H1 (cell line): ENCODE measurements around the gene LRRTM2. TPM values are rescaled to one million over a fixed set of nuclear protein-coding genes. Genes with fewer than 3 reads are reported as not detected.

Experiments
- CTCF ChIA-PET: fragments of 300-600 bp; sonication (Branson Sonifier 250); formaldehyde crosslinking; loops from one replicate; lab custom pipeline; 2021; ENCODE audit not compliant: partially characterized antibody; lab: Charles Lee
- POLR2A ChIA-PET: fragments of 300-600 bp; sonication (Branson Sonifier 250); formaldehyde crosslinking; loops from one replicate; lab custom pipeline; 2021; ENCODE audit warnings: inconsistent platforms; ENCODE audit not compliant: partially characterized antibody; lab: Charles Lee
- DNase-seq, 2 experiments: peaks; one replicate each; pipeline versions ENCODE4 v3.0.0 to v3.0.0-alpha.2; 2010 to 2022; ENCODE audit warnings: low spot score in 2 of 2, low read depth in 1 of 2, mixed read lengths in 1 of 2
- FAIRE-seq: peaks from 2 replicates; lab custom pipeline; 2011; peaks lifted over from hg19 to GRCh38; lab: Jason Lieb, UNC
- H2AFZ ChIP-seq: 2 replicates; pipeline ENCODE4 v1.8.1; 2012; ENCODE audit warnings: low read length, inconsistent platforms
- H2AK5ac ChIP-seq: 2 replicates; pipeline ENCODE4 v1.6.1; 2013; ENCODE audit warnings: low read depth, low read length
- H2BK120ac ChIP-seq: replicated peaks from 2 replicates; pipeline ENCODE3; 2013; ENCODE audit warnings: low read depth, low read length, inconsistent platforms
- H2BK12ac ChIP-seq: 2 replicates; pipeline ENCODE4 v1.6.1; 2013; ENCODE audit warnings: low read depth, low read length
- H2BK15ac ChIP-seq: 2 replicates; pipeline ENCODE4 v1.6.1; 2013; ENCODE audit warnings: low read length
- H2BK20ac ChIP-seq: 2 replicates; pipeline ENCODE4 v1.6.1; 2013; ENCODE audit warnings: low read length
- H2BK5ac ChIP-seq: 2 replicates; pipeline ENCODE4 v1.6.1; 2013; ENCODE audit warnings: low read depth, low read length
- H3K14ac ChIP-seq: 2 replicates; pipeline ENCODE4 v1.6.1; 2013; ENCODE audit warnings: inconsistent platforms; ENCODE audit not compliant: insufficient read length
- H3K18ac ChIP-seq: 2 replicates; pipeline ENCODE4 v1.6.1; 2013; ENCODE audit warnings: low read length; ENCODE audit errors: extremely low read depth
- H3K23ac ChIP-seq: 2 replicates; pipeline ENCODE4 v1.6.1; 2013; ENCODE audit warnings: inconsistent platforms; ENCODE audit not compliant: insufficient read length
- H3K23me2 ChIP-seq: 2 replicates; pipeline ENCODE4 v1.6.1; 2013; ENCODE audit warnings: low read depth, low read length
- H3K27ac ChIP-seq: 2 replicates; pipeline ENCODE4 v1.6.1; 2011; ENCODE audit warnings: low read depth, low read length, inconsistent platforms
- H3K27me3 ChIP-seq, 4 experiments: replicated peaks in 1 of 4; 1 replicate in 1 of 4; 2 replicates in 3 of 4; pipeline versions ENCODE4 v1.6.1 to v1.8.1; 2011 to 2013; ENCODE audit warnings: low read length in 3 of 4, mild to moderate bottlenecking in 3 of 4, inconsistent platforms in 2 of 4, mixed read lengths in 2 of 4, moderate library complexity in 1 of 4; ENCODE audit not compliant: control insufficient read depth in 3 of 4, insufficient read depth in 3 of 4; ENCODE audit errors: extremely low read depth in 1 of 4
- H3K36me3 ChIP-seq, 4 experiments: 2 replicates each; pipeline versions ENCODE4 v1.6.1 to v1.8.1; 2011 to 2013; ENCODE audit warnings: mild to moderate bottlenecking in 4 of 4, low read length in 3 of 4, moderate library complexity in 2 of 4, control low read depth in 1 of 4, inconsistent platforms in 1 of 4; ENCODE audit not compliant: insufficient read depth in 4 of 4, control insufficient read depth in 2 of 4
- H3K4ac ChIP-seq: replicated peaks from 2 replicates; pipeline ENCODE3; 2013; ENCODE audit warnings: low read length, low read depth, mixed read lengths, inconsistent platforms; ENCODE audit not compliant: insufficient read length
- H3K4me1 ChIP-seq, 4 experiments: replicated peaks in 1 of 4; 1 replicate in 1 of 4; 2 replicates in 3 of 4; pipeline versions ENCODE4 v1.6.1 to v1.8.1; 2011 to 2013; ENCODE audit warnings: low read length in 3 of 4, inconsistent platforms in 2 of 4, mixed read lengths in 1 of 4; ENCODE audit not compliant: insufficient read depth in 4 of 4, control insufficient read depth in 3 of 4
- H3K4me2 ChIP-seq, 2 experiments: 2 replicates each; pipeline versions ENCODE4 v1.6.1 to v1.8.1; 2011 to 2013; ENCODE audit warnings: low read depth in 2 of 2, low read length in 2 of 2, control low read depth in 1 of 2, inconsistent platforms in 1 of 2, mild to moderate bottlenecking in 1 of 2; ENCODE audit not compliant: insufficient read depth in 1 of 2
- H3K4me3 ChIP-seq, 4 experiments: fragments of 200-600, 300-600 bp in 1 of 4; sonication (generic), shearing (Covaris generic), sonication (Bioruptor Twin) in 1 of 4; 2 replicates each; pipeline versions ENCODE4 v1.5.1 to v1.8.1; 2011 to 2016; ENCODE audit warnings: low read length in 4 of 4, low read depth in 3 of 4, control low read depth in 2 of 4, inconsistent platforms in 2 of 4, mild to moderate bottlenecking in 2 of 4, mixed read lengths in 1 of 4, moderate library complexity in 1 of 4; ENCODE audit not compliant: insufficient read depth in 2 of 4; ENCODE audit errors: extremely low read depth in 1 of 4
- H3K56ac ChIP-seq: replicated peaks from 2 replicates; pipeline ENCODE3; 2013; ENCODE audit warnings: low read depth, mild to moderate bottlenecking, mixed read lengths, low read length, inconsistent platforms; ENCODE audit not compliant: insufficient read length
- H3K79me1 ChIP-seq: 2 replicates; pipeline ENCODE4 v1.6.1; 2013; ENCODE audit warnings: low read depth, low read length, control low read depth
- H3K79me2 ChIP-seq, 2 experiments: 2 replicates each; pipeline versions ENCODE4 v1.6.1 to v1.8.1; 2012 to 2013; ENCODE audit warnings: low read length in 2 of 2, mild to moderate bottlenecking in 2 of 2, inconsistent platforms in 1 of 2; ENCODE audit not compliant: insufficient read depth in 2 of 2, control insufficient read depth in 1 of 2
- H3K9ac ChIP-seq, 4 experiments: replicated peaks in 1 of 4; 1 replicate in 1 of 4; 2 replicates in 3 of 4; pipeline versions ENCODE4 v1.6.1 to v1.8.1; 2011 to 2013; ENCODE audit warnings: low read depth in 3 of 4, low read length in 3 of 4, control low read depth in 2 of 4, mild to moderate bottlenecking in 2 of 4, moderate library complexity in 2 of 4, inconsistent platforms in 1 of 4; ENCODE audit errors: extremely low read depth in 1 of 4
- H3K9me3 ChIP-seq, 2 experiments: 2 replicates each; pipeline versions ENCODE4 v1.6.1 to v1.8.1; 2012 to 2013; ENCODE audit warnings: mild to moderate bottlenecking in 2 of 2, moderate library complexity in 2 of 2, control low read depth in 1 of 2, inconsistent platforms in 1 of 2, low read depth in 1 of 2, low read length in 1 of 2, mixed read lengths in 1 of 2; ENCODE audit not compliant: insufficient read depth in 2 of 2
- H4K20me1 ChIP-seq, 2 experiments: replicated peaks in 1 of 2; 2 replicates each; pipeline versions ENCODE3 to v1.8.1; 2011 to 2013; ENCODE audit warnings: inconsistent platforms in 2 of 2, low read length in 2 of 2, mild to moderate bottlenecking in 1 of 2; ENCODE audit not compliant: insufficient read depth in 2 of 2, control insufficient read depth in 1 of 2
- H4K5ac ChIP-seq: 2 replicates; pipeline ENCODE4 v1.6.1; 2013; ENCODE audit warnings: low read length, low read depth, mixed read lengths, inconsistent platforms; ENCODE audit not compliant: insufficient read length
- H4K8ac ChIP-seq: 2 replicates; pipeline ENCODE4 v1.8.0; 2013; ENCODE audit warnings: mild to moderate bottlenecking, moderate library complexity, low read length, inconsistent platforms; ENCODE audit not compliant: insufficient read depth; ENCODE audit errors: extremely low read depth
- H4K91ac ChIP-seq: replicated peaks from 2 replicates; pipeline ENCODE3; 2013; ENCODE audit warnings: low read length, mixed read lengths, inconsistent platforms; ENCODE audit not compliant: insufficient read length
- CREB1 ChIP-seq: IDR thresholded peaks from 2 replicates; pipeline ENCODE4 v1.6.1; 2012; ENCODE audit warnings: inconsistent platforms
- EZH2 ChIP-seq: fragments of 200-600 bp; sonication (generic); IDR thresholded peaks from 2 replicates; pipeline ENCODE4 v1.7.1; 2012; ENCODE audit warnings: low read depth, mild to moderate bottlenecking, moderate library complexity, low read length, inconsistent platforms; ENCODE audit not compliant: severe bottlenecking
- JUN ChIP-seq: IDR thresholded peaks from 2 replicates; pipeline ENCODE4 v1.6.1; 2011; ENCODE audit warnings: low read depth, mild to moderate bottlenecking, improper control_type of control experiment, low read length
- KDM1A ChIP-seq: fragments of 200-600, 300-600 bp; sonication (generic); IDR thresholded peaks from 2 replicates; pipeline ENCODE4 v1.7.1; 2016; ENCODE audit warnings: mild to moderate bottlenecking, low read length, borderline replicate concordance
- MAX ChIP-seq: IDR thresholded peaks from 2 replicates; pipeline ENCODE4 v1.6.1; 2012; ENCODE audit warnings: inconsistent platforms
- NANOG ChIP-seq: IDR thresholded peaks from 2 replicates; pipeline ENCODE4 v1.6.1; 2011; ENCODE audit warnings: low read length, low read depth, mild to moderate bottlenecking, inconsistent platforms; ENCODE audit not compliant: insufficient read depth, poor library complexity, severe bottlenecking
- PHF8 ChIP-seq: fragments of 200-600 bp; sonication (generic); conservative IDR thresholded peaks from 2 replicates; pipeline ENCODE4 v1.7.1; 2012; ENCODE audit warnings: low read depth, mild to moderate bottlenecking, inconsistent platforms, low read length, moderate library complexity
- POU5F1 ChIP-seq: IDR thresholded peaks from 2 replicates; pipeline ENCODE4 v1.6.1; 2011; ENCODE audit warnings: low read depth, mild to moderate bottlenecking, low read length, moderate library complexity
- RXRA ChIP-seq: IDR thresholded peaks from 2 replicates; pipeline ENCODE4 v1.6.1; 2011; ENCODE audit warnings: low read depth, mild to moderate bottlenecking, low read length, moderate library complexity; ENCODE audit not compliant: insufficient read depth
- TAF1 ChIP-seq: IDR thresholded peaks from 2 replicates; pipeline ENCODE4 v1.6.1; 2011; ENCODE audit warnings: mild to moderate bottlenecking, low read depth, low read length
- TAF7 ChIP-seq: optimal IDR thresholded peaks from 2 replicates; pipeline ENCODE3; 2011; ENCODE audit warnings: low read depth, mild to moderate bottlenecking, inconsistent platforms, low read length, moderate library complexity, borderline replicate concordance
- TEAD4 ChIP-seq: IDR thresholded peaks from 2 replicates; pipeline ENCODE4 v1.6.1; 2012; ENCODE audit warnings: low read depth, low read length, inconsistent platforms, mixed read lengths
- ZNF274 ChIP-seq: IDR thresholded peaks from 2 replicates; pipeline ENCODE4 v1.7.0; 2012; ENCODE audit warnings: low read length, borderline replicate concordance; ENCODE audit errors: extremely low read depth
- WGBS, 2 experiments: shearing (Covaris generic) in 1 of 2; methylation state at CpG; one replicate each; pipeline versions ENCODE4 v1.1.6 to v1.1.7; 2013 to 2015; ENCODE audit warnings: low lambda C conversion rate in 2 of 2, mixed read lengths in 2 of 2, inconsistent platforms in 1 of 2, low coverage in 1 of 2, missing lambda C conversion rate in 1 of 2; ENCODE audit not compliant: insufficient replicate concordance in 2 of 2, insufficient coverage in 1 of 2, insufficient read length in 1 of 2; ENCODE audit errors: extremely low coverage in 1 of 2, missing lambda C conversion rate in 1 of 2; 5-methylcytosine and 5-hydroxymethylcytosine counted together
- polyA plus RNA-seq, 7 experiments: library from polyadenylated mRNA; depleted of rRNA in 3 of 7; stranded (reverse) in 5 of 7; unstranded in 2 of 7; fragments of >200 nt in 5 of 7; fragments of 200-250 nt in 2 of 7; gene quantifications; 1 replicate in 5 of 7; 2 replicates in 1 of 7; 4 replicates in 1 of 7; pipeline versions ENCODE4 v1.2.1 to v1.2.3, GENCODE V29; 2011 to 2013; ENCODE audit warnings: missing spikeins in 2 of 7, mixed read lengths in 2 of 7
- total RNA-seq: library from RNA; stranded (reverse); fragmentation: NEBNext Ultra II Directional; extraction: Animal tissue kit (Norgen Biotek cat#: 25700); gene quantifications from 2 replicates; pipeline ENCODE4 v1.2.1, GENCODE V29; 2021

LRRTM2 gene
- total and polyA plus RNA-seq, 2 of the 8 experiments (the other 6 are each of a cell fraction or from before 2014, with no cell fraction given) = not detected

GRCh38 chr5:138832218-138832617 is 42.9 kb downstream of the LRRTM2 start:
- Histone ChIP-seq H3K9me3 (no peaks in the 10 kb centered on the region), H3K23ac (no peak overlapping the region), H3K18ac (no peak overlapping the region), H4K8ac (no peak overlapping the region), H4K5ac (no peak overlapping the region), H3K4me3 (no peak overlapping the region), H3K27me3 (no peaks in the 10 kb centered on the region), H3K4me2 (no peak overlapping the region; a peak in 1 of 4 replicates), H4K91ac (no peak overlapping the region), H2AK5ac (no peak overlapping the region), H3K79me2 (peaks cover 0 to 46% of the 10 kb centered on the region in 2 experiments; a peak in 2 of 4 replicates), H3K23me2 (no peaks in the 10 kb centered on the region; the same call in 1 of the 2 replicates), H2AFZ (no peak overlapping the region), H2BK120ac (no peak overlapping the region), H3K14ac (no peak overlapping the region), H3K4ac (no peak overlapping the region), H2BK5ac (no peak overlapping the region), H2BK20ac (no peak overlapping the region), H3K27ac (no peak overlapping the region), H4K20me1 (no peaks in the 10 kb centered on the region), H3K79me1 (peaks cover 2% of the 10 kb centered on the region; the same call in 1 of the 2 replicates), H2BK12ac (no peak overlapping the region), H3K56ac (no peak overlapping the region), H3K4me1 (peaks cover 0 to 31% (median 16%) of the 10 kb centered on the region in 4 experiments; a peak in 6 of 7 replicates), H3K9ac (no peak overlapping the region), H2BK15ac (no peak overlapping the region), H3K36me3 (peaks cover 0 to 22% (median 13%) of the 10 kb centered on the region in 4 experiments; a peak in 6 of 8 replicates)
- ChIA-PET POLR2A (interaction anchor here (0.8 kb wide), 1 partner anchor 75 kb away, joined by 3 read pairs; no protein-coding TSS in a partner anchor), CTCF (interaction anchor here (1.4 to 4.0 kb wide), 2 partner anchors 7 to 43 kb away, joined by 4 to 25 read pairs; no protein-coding TSS in a partner anchor)
- WGBS, 2 experiments = 69% methylated on average over 2 of the region's 2 CpGs; no CpG with 5 or more reads in 1 of the 2 experiments
- DNase-seq = no peak
- TF ChIP-seq NANOG = no peak
- TF ChIP-seq TEAD4 = no peak
- TF ChIP-seq MAX = no peak
- TF ChIP-seq TAF1 = no peak
- no peak for TF ChIP-seq RXRA
- no peak for TF ChIP-seq ZNF274
- TF ChIP-seq TAF7 = no peak
- TF ChIP-seq EZH2 = no peak
- TF ChIP-seq KDM1A = no peak
- TF ChIP-seq CREB1 = no peak
- TF ChIP-seq JUN = no peak
- TF ChIP-seq POU5F1 = no peak
- TF ChIP-seq PHF8 = no peak
- FAIRE-seq = no peak
